Brain microvascular endothelial cell (primary cell): ENCODE results near the gene ADAM10.

Experiments used
- DNase-seq: peaks from one replicate; pipeline ENCODE4 v3.0.0-alpha.2; 2020
- H3K27ac ChIP-seq: fragments of 250-450 bp; sonication (Bioruptor Pico); 2 replicates; pipeline ENCODE4 v1.5.1; 2020; ENCODE audit warnings: mild to moderate bottlenecking, moderate library complexity
- H3K27me3 ChIP-seq: fragments of 250-450 bp; sonication (Bioruptor Pico); replicated peaks from 2 replicates; pipeline ENCODE4 v1.5.1; 2020; ENCODE audit warnings: mild to moderate bottlenecking
- H3K36me3 ChIP-seq: fragments of 250-450 bp; sonication (Bioruptor Pico); replicated peaks from 2 replicates; pipeline ENCODE4 v1.5.1; 2020; ENCODE audit warnings: mild to moderate bottlenecking
- H3K4me3 ChIP-seq: 2 replicates; pipeline ENCODE4 v1.5.1; 2011; ENCODE audit warnings: low read depth, mild to moderate bottlenecking, control low read depth, low read length, moderate library complexity
- in situ Hi-C: cut with HindIII; loops from 2 replicates; pipeline ENCODE4 v1.10.0; 2017; ENCODE audit warnings: low sequenced_read_pairs, low pct_ligation_motif_present
- TF ChIP-seq, protein P1 (sequence below): IDR thresholded peaks from 2 replicates; pipeline ENCODE4 v1.5.1; 2011; ENCODE audit warnings: low read depth, mild to moderate bottlenecking, moderate library complexity, low read length, control low read depth, inconsistent platforms; ENCODE audit errors: missing control alignments

The ADAM10 gene

DNA sequence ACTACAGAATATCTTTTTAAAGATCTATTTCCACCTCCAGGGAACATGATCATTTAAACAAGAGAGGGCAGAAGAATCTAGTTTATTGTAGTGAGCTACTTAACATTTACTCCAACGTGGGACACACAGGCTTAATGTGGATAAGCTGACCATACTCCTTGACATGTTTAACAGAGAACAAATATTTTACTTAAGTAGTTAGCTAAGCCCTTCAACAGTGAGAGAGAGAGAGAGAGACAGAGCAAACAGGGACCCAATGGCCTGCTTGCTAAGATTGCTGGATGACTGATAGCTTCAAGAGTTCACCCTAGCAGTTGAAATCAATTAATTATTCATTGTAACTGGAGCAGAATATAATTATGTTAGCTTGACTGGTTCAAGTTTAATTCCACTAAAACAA, 158.6 kb downstream of the ADAM10 start:
- no peak for DNase-seq
- in situ Hi-C loops: no loop called here
- no peak overlapping the region for H3K27ac ChIP-seq
- H3K36me3 ChIP-seq: no peaks in the 10 kb centered on the region
- TF ChIP-seq, protein P1, sequence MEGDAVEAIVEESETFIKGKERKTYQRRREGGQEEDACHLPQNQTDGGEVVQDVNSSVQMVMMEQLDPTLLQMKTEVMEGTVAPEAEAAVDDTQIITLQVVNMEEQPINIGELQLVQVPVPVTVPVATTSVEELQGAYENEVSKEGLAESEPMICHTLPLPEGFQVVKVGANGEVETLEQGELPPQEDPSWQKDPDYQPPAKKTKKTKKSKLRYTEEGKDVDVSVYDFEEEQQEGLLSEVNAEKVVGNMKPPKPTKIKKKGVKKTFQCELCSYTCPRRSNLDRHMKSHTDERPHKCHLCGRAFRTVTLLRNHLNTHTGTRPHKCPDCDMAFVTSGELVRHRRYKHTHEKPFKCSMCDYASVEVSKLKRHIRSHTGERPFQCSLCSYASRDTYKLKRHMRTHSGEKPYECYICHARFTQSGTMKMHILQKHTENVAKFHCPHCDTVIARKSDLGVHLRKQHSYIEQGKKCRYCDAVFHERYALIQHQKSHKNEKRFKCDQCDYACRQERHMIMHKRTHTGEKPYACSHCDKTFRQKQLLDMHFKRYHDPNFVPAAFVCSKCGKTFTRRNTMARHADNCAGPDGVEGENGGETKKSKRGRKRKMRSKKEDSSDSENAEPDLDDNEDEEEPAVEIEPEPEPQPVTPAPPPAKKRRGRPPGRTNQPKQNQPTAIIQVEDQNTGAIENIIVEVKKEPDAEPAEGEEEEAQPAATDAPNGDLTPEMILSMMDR: no peak
- no peaks in the 10 kb centered on the region for H3K27me3 ChIP-seq
- H3K4me3 ChIP-seq: no peak overlapping the region

DNA sequence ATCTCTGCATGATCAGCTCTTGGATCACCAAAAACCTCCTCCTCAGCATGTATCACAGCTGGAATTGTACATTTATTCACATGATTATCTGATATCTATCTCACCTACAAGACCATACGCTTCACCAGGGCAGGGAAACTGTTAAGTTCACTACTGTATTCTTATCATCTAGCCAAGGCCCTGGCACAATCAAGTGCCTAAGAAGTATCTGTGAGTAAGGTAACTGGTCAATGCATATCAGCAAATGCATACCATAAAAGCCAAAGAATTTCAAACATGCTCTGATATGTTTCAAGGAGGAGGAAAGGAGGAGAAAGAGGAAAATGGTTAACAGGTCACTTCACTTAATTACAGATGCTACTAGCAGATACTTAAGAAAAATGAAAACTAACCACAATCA, 159.3 kb downstream of the ADAM10 start:
- Histone ChIP-seq H3K27ac (no peak overlapping the region), H3K4me3 (no peak overlapping the region), H3K36me3 (no peaks in the 10 kb centered on the region), H3K27me3 (no peaks in the 10 kb centered on the region)
- DNase-seq: no peak
- in situ Hi-C loops: no loop called here
- TF ChIP-seq, protein P1: no peak

DNA sequence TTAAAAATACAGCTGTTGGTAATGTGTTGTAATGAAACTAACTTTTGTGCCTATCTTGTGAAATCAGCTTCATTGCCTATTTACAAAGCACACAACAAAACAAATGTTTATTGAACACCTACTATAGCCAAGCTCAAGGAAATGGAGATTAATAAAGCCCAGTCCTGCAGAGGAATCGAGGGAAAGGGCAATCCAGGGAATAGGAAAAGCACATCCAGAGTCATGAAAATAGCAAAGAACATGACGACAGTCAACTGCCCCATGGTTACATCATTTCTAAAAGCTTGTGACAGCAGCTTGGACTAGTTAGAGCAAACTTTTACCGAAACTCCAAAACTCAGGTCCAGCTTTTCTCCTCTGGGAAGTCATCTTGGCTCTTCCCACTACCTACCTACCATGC, 160.5 kb downstream of the ADAM10 start:
- no peak for DNase-seq
- H3K27me3 ChIP-seq: no peaks in the 10 kb centered on the region
- TF ChIP-seq, protein P1: no peak
- H3K36me3 ChIP-seq: no peaks in the 10 kb centered on the region
- in situ Hi-C loops: no loop called here
- no peak overlapping the region for H3K4me3 ChIP-seq
- no peak overlapping the region for H3K27ac ChIP-seq

DNA sequence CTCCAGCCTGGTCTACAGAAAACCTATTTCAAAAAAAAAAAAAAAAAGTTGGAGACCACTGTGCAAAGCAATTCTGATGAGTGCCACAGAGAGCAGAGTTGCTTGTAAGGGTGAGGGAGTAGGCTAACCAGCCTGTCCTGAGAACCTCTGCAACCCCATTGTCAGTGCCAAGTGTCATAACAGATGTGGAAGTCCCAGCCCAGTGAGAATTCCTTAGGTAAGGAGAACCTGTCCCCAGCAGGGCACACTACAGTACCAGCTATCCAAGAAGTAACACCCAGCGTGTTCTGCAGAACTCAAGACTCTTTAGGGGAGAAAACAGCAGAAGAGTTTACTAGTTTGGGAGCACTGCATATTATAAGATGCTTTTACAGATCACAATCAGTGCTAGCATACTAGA, 161.4 kb downstream of the ADAM10 start:
- TF ChIP-seq, protein P1: no peak
- H3K4me3 ChIP-seq: no peak overlapping the region
- no peak for DNase-seq
- H3K27ac ChIP-seq: no peak overlapping the region
- H3K27me3 ChIP-seq: no peaks in the 10 kb centered on the region
- no peaks in the 10 kb centered on the region for H3K36me3 ChIP-seq
- in situ Hi-C loops: no loop called here

DNA sequence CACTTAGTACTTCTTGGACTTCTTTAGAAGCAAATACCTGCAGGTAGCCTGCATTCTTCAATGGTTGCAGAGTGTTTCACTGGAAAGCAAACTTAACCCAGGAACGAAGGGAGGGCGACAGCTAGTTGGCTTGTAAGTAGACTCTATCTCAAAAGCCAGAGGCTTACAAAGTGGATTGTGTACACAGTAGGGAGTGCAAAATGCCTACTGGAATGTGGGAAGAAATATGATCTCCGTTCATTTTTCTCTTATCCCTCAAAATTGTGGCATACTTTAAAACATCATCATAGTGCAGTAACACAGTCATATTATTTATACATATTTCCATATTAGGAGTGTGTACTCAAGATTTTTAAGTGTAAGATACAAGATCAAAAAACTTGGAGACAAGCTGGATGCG, 162.0 kb downstream of the ADAM10 start:
- in situ Hi-C loops: no loop called here
- Histone ChIP-seq H3K4me3 (no peak overlapping the region), H3K36me3 (no peaks in the 10 kb centered on the region), H3K27ac (no peak overlapping the region), H3K27me3 (no peaks in the 10 kb centered on the region)
- no peak for DNase-seq
- TF ChIP-seq, protein P1: no peak

DNA sequence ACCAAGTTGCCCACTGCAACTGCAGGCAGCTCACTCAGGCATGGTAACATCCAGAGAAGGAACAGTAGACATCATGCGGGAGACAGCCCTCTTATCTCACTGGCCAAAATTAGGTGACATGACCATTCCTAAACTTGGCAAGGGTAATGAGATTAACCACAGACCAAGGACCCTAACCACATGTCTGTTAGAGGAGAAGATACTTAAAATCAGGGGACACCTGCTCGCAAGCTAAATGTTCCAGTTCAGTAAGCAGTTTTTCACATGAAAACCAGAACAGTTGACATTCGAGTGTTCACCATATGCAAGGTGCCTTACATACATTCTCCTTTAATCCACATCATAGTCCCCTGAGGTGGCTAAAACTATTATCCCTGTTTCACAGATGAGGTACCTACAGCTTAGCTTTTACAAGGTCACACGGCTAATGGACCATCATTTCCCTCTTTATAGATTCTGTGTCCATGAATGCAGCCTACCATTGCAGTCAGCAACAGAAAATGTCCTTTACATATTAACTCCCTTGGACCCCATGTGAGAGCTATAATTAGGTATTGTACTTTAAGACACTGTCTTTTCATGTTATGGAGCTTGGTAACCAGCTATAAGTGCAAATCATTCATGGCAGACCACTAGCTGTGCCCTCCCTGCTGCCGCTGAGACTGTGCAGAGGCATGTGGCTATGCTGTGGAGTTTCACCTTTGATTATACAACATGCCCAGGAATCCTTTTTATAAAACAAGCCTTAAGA, 163.6 kb downstream of the ADAM10 start:
- TF ChIP-seq, protein P1: no peak
- H3K36me3 ChIP-seq: no peaks in the 10 kb centered on the region
- H3K27ac ChIP-seq: no peak overlapping the region
- DNase-seq: no peak
- H3K27me3 ChIP-seq: no peaks in the 10 kb centered on the region
- H3K4me3 ChIP-seq: no peak overlapping the region
- in situ Hi-C loops: no loop called here
